Measurements from ENCODE around the gene SLC16A11. TPM values are rescaled to one million over a fixed set of nuclear protein-coding genes. Genes with fewer than 3 reads are reported as not detected.

The SLC16A11 gene
- total RNA-seq, 3 donors from 2014 or later, result 1.5 to 3.6 TPM; not detected in 1

DNA sequence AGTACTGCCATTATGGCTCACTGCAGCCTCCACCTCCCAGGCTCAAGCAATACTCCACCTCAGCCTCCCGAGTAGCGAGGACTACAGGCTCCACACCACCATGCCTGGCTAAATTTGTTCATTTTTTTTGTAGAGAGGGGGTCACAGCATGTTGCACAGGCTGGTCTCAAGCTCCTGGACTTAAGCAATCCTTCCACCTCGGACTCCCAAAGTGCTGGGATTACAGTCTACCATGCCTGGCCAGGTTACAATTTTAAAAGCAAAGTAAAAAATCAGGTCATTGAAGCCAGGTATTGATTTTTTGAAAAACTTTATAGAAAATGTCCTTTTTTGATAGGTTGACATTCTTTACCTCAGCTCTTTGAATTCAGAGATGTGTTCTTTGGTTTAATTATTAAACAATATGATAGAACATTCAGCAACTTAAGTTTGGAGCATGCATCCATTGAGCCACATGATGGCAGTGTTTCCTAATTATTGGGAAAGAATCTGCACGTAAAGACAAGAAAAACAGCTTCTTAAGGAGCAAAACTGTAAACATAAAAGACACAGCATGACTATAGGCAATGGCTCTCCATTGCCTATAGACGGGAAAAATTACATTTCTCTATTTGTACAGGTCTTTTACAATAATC is 1.7 kb upstream of the SLC16A11 start:
- Histone ChIP-seq H3K36me3 (no peaks in the 10 kb centered on the region), H3K4me3 (peak overlapping the region in 2 of 3 donors; percentile 24 to 50), H3K27ac (peak overlapping the region; percentile 85 to 89), H3K27me3 (no peaks in the 10 kb centered on the region), H3K9me3 (no peaks in the 10 kb centered on the region), H3K4me1 (peaks cover 5 to 12% of the 10 kb centered on the region in 2 donors)
- intact Hi-C loops (cut with DNase I; ENCODE audit: low total_unique reads), result no loop called here
- TF ChIP-seq POLR2AphosphoS5 (IDR thresholded peaks at IDR 0.05), result no peak
- TF ChIP-seq, protein P1, sequence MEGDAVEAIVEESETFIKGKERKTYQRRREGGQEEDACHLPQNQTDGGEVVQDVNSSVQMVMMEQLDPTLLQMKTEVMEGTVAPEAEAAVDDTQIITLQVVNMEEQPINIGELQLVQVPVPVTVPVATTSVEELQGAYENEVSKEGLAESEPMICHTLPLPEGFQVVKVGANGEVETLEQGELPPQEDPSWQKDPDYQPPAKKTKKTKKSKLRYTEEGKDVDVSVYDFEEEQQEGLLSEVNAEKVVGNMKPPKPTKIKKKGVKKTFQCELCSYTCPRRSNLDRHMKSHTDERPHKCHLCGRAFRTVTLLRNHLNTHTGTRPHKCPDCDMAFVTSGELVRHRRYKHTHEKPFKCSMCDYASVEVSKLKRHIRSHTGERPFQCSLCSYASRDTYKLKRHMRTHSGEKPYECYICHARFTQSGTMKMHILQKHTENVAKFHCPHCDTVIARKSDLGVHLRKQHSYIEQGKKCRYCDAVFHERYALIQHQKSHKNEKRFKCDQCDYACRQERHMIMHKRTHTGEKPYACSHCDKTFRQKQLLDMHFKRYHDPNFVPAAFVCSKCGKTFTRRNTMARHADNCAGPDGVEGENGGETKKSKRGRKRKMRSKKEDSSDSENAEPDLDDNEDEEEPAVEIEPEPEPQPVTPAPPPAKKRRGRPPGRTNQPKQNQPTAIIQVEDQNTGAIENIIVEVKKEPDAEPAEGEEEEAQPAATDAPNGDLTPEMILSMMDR (IDR thresholded peaks at IDR 0.05), result peak; percentile 68 to 93 (median 89)
- DNase-seq (ENCODE audit: low spot score in 2 of 2), result no peak

DNA sequence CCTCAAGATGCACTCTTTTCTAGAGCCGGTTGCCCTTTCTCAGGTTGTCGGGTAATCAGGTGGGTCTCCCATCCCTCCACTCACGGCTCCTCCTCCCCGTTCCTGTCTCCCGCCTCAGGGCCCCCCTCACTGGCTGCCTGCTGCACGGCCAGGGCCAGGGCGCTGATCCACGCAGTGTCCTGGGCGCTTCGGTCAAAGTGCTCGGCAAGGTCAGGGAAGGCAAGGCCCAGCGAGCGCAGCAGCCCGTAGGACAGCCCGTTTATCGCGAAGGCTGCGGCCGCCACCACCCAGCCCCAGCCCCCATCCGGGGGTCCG is 753 bp downstream of the SLC16A11 start:
- TF ChIP-seq, protein P1 (IDR thresholded peaks at IDR 0.05), result no peak
- TF ChIP-seq POLR2A (IDR thresholded peaks at IDR 0.05) (no peak), POLR2AphosphoS5 (IDR thresholded peaks at IDR 0.05) (no peak)
- peak overlapping the region; percentile 89 for H3K27ac ChIP-seq
- H3K9me3 ChIP-seq, result no peaks in the 10 kb centered on the region
- H3K27me3 ChIP-seq, result no peaks in the 10 kb centered on the region
- H3K4me1 ChIP-seq, result peaks cover 5 to 12% of the 10 kb centered on the region in 2 donors
- peak overlapping the region; percentile 40 to 81 (median 57) for H3K4me3 ChIP-seq
- H3K36me3 ChIP-seq, result no peaks in the 10 kb centered on the region
- intact Hi-C loops (cut with DNase I; ENCODE audit: low total_unique reads), result no loop called here
- no peak for DNase-seq (ENCODE audit: low spot score in 2 of 2)

GRCh38 chr17:7042501-7043181 is 1.3 kb downstream of the SLC16A11 start:
- intact Hi-C loops (cut with DNase I; ENCODE audit: low total_unique reads), result no loop called here
- no peaks in the 10 kb centered on the region for H3K27me3 ChIP-seq
- peak overlapping the region; percentile 89 for H3K27ac ChIP-seq
- DNase-seq (ENCODE audit: low spot score in 2 of 2), result no peak
- H3K4me1 ChIP-seq, result peaks cover 5 to 12% of the 10 kb centered on the region in 2 donors
- no peaks in the 10 kb centered on the region for H3K9me3 ChIP-seq
- H3K4me3 ChIP-seq, result peak overlapping the region; percentile 40 to 81 (median 57)
- peak in 1 of 3 donors; percentile 6 for TF ChIP-seq POLR2AphosphoS5 (IDR thresholded peaks at IDR 0.05)
- TF ChIP-seq, protein P1 (IDR thresholded peaks at IDR 0.05), result no peak
- H3K36me3 ChIP-seq, result no peaks in the 10 kb centered on the region

DNA sequence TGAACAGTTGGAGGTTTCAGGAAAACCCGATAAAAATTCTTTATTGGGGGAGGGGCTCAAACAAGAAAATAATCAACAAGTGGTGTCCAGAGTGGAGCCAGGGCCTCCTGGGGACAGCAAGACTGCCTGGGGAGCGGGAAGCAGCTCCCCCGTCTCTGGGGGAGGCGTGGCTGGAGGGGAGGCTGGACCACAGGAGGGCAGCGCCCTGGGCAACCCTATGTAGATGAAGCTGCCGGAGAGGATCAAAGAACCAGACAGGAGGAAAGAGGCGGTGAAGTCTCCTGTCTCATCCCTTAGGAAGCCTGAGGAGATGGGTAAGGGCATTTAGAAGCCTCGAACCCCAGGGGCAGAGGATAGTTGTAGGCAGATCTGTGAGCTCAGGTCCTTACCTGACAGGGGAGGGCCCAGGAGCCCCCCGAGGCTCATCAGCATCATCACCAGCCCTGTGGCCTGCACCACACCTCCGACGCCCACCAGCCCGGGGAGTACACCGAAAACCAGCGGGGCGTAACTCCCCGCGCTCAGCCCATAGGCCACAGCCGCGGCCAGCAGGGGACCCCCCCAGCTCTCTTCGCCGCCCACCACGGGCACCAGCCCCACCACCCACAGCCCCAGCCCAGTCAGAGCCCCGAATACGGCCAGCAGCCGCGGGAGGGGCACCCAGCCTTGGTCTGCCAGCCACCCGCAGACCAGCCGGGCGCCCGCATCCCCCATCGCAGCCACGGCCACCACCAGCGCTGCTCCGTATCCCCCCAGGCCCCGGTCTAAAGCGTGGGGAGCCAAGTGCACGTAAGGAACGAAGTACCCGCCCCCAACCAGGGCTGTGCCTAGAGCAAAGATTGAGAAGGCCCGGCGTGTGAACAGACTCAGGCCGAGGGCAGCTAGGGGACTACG is 2.0 kb downstream of the SLC16A11 start:
- intact Hi-C loops (cut with DNase I; ENCODE audit: low total_unique reads), result no loop called here
- Histone ChIP-seq H3K4me3 (peak overlapping the region in 2 of 3 donors; percentile 57 to 81), H3K27me3 (no peaks in the 10 kb centered on the region)

More for the DNA sequence above, 2.0 kb downstream of the SLC16A11 start:
- Histone ChIP-seq H3K4me1 (peaks cover 6 to 12% of the 10 kb centered on the region in 2 donors), H3K36me3 (no peaks in the 10 kb centered on the region), H3K9me3 (no peaks in the 10 kb centered on the region), H3K27ac (peak overlapping the region; percentile 89)
- TF ChIP-seq, protein P1 (IDR thresholded peaks at IDR 0.05), result no peak
- no peak for TF ChIP-seq POLR2AphosphoS5 (IDR thresholded peaks at IDR 0.05)
- no peak for TF ChIP-seq POLR2A (IDR thresholded peaks at IDR 0.05)
- DNase-seq (ENCODE audit: low spot score in 2 of 2), result no peak
